ENCODE data around the gene INSIG1.

The INSIG1 gene

GRCh38 chr7:155297517-155298287 is at the start of gene INSIG1:
Gene INSIG1, plus strand, starts transcription at chr7:155297878. Its CDS starts 408 bp downstream, at chr7:155298286.
- peak; percentile 71 to 86 (median 76) for DNase-seq

- no peak for DNase-seq
Measured at GRCh38 chr7:155248366-155248756, 49.3 kb upstream of the INSIG1 start.

DNA sequence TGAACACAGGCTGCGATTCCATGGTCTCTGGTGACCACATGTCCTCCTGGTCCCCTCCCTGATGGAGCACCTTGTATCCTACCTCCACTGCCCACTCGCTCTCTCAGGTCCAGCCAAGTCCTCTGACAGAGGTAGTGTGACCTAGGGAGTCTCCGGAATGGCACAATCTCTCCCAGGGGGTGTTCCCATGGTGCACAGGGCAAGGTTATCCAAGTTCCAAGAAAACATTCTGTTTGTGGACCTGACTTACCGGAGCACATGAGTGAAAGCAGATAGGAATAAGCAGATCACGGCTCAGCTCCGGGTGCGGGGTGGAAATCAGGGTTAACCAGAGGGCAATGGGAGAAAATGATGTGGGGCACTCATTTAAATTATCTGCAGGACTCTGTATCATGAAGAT is 45.8 kb upstream of the INSIG1 start:
- no peak for DNase-seq

DNA sequence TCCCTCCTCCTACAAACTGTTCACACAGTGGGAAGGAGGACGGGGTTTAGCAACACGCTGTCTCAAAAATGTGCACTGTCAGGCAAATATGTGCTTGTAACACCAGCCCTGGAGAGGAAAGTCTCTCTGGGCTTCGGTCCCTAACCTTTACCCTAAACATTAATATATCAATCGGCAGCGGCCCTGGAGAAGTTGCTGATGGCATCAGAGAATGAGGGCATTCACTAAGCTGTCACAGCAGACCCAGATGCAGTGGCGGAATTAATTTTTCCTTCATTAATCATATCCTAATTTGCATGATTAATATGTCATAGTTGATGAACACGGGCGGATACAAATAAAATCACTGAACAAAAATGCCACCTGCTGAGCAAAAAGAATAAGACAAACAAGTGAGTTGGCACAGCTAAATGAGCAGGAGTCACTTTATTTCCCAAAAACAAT is 45.2 kb upstream of the INSIG1 start:
- DNase-seq, result no peak

DNA sequence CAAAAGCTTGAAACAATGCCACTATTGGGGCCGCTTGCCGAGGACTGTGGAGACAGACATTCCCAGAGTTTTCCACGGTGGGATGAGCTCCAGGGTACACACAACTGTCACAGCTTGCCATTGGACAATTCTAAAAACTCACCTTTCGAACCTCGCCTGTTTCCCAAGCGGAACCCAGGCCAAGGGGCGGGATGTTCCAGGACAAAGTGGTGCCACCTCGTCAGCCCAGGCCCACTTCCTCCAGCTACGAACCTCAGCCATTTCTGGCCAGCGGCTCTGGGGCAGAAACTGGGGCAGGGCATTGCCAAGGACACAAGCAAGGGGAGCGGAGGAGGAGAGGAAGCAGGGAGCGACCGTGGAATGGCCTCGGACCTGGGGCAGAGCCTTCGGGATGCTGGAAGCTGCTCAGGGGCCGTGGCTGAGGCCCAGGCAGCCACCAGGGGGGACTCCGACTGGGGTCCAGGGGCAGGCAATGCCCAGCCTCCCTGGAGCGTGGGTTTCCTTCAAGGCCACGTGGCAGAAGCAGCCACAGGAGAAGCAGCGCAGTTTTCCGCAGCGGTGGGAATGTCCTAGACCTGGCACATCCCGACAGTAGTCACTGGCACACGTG is 44.7 kb upstream of the INSIG1 start:
- no peak for DNase-seq

- DNase-seq, result no peak
Measured at GRCh38 chr7:155254018-155254417, 43.7 kb upstream of the INSIG1 start.

DNA sequence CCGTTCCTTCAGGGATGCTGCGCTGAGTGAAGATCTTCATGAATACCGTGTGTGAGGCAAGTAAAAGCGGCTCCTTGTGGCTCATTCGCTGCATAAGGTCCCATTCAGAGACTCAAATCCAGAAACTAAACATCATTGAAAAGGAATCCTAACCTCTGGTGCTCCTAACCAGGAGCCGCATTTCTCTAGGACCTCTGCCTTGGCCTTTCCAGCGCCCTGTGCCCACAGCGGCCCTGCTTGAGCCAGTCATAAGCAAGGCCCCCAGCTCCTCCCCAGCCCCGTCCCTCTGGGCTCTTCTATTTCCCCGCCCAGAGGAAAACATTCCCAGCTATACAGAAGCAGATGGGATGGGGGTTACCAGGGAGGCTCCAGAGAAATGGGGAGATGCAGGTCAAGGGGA is 42.6 kb upstream of the INSIG1 start:
- no peak for DNase-seq

GRCh38 chr7:155255621-155256020 is 42.1 kb upstream of the INSIG1 start:
- no peak for DNase-seq

GRCh38 chr7:155256081-155256760 is 41.5 kb upstream of the INSIG1 start:
- no peak for DNase-seq

- no peak for DNase-seq
Measured at GRCh38 chr7:155256761-155257481, 40.8 kb upstream of the INSIG1 start.

DNA sequence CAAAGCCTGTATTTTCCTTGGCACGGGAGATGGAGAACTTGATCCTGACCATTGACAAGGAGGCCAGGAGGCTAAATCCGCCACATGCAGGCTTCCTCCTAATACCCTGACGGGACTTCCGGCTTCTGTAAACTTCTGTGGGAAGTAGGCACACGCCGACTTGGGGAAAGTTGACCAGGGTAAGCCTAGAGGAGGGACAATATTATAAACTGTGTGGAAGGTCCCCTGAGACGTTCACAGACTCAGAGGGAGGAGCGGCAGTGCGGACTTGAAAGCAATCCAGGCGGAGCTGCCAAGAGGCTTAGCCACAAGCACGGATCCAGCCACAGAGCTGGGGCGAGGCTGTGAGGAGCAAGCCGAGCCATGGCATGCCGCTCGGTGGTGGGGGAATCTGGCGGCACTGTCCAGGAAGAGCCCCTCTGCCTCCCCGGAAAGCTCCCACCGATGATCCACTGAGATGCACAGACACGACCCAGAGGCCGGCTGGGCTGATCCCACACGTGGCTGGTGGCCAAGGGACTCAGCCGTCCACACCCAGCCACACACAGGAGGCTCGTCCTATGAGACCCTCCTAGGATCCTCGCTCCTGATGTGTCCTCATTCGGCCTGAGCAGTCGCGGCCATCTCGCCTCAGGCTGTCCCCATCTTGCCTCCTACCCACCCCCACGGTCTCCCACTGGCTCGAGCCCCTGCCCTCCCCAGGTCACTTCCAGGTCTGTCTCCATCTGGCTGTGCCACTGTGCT is 40.0 kb upstream of the INSIG1 start:
- no peak for DNase-seq

DNA sequence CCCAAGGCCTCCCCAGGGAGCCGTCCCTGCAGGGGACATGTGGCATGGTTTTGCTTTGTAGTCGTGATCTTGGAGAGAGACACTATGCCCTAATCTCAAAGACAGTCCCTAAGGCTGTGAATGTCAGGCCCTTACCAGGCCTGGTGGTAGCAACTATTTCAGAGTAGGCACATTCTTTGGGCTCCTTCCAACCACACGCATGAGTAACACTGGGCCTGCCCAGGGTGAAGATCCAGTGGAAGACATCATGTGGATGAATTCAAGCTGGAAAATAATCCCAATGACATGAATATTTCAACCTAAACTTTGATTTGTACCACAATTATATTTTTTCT is 39.5 kb upstream of the INSIG1 start:
- no peak for DNase-seq

- DNase-seq, result no peak
Measured at GRCh38 chr7:155259866-155260497, 37.7 kb upstream of the INSIG1 start.

DNA sequence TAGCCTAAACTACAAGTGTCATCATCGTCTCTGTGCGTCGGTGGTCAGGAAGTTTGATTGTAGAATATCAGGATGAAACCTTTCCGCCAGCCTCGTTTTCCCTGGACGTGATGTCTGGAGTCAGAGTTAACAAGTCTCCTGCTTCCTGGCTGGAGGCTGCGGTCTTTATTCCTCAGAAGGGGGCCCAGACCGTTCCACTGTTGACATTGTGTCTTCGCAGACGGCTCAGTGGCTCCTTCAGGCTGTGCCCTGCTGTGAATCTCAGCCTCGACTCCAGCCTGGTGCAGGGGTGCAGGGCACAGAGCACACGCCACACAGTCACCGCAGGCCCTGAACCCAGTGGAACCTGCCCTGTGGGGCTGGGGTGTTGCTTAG is 37.2 kb upstream of the INSIG1 start:
- DNase-seq, result no peak

GRCh38 chr7:155261031-155261985 is 36.4 kb upstream of the INSIG1 start:
- no peak for DNase-seq

GRCh38 chr7:155262031-155262430 is 35.6 kb upstream of the INSIG1 start:
- no peak for DNase-seq

GRCh38 chr7:155263051-155263450 is 34.6 kb upstream of the INSIG1 start:
- DNase-seq, result no peak

GRCh38 chr7:155263581-155264143 is 34.0 kb upstream of the INSIG1 start:
- no peak for DNase-seq

- DNase-seq, result no peak
Measured at GRCh38 chr7:155265144-155265543, 32.5 kb upstream of the INSIG1 start.

DNA sequence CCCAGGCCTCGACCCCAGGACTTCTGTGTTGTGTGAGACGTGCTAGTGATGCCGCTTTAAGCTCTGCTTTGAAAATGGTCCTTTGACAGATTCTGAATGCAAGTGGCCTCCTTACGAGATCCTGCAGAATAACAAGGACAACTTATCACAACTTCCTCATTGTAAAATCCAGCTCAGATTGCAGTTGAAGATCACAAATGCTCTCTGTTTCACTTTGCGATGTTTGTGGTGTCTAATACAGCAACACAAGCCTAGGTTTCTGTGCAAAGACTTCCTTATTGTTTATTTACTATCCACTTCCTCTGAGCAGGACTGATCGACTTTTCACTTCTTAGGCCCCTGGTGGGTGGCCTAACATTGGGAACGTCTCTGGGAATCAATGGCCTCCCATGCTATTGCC is 31.7 kb upstream of the INSIG1 start:
- no peak for DNase-seq

DNA sequence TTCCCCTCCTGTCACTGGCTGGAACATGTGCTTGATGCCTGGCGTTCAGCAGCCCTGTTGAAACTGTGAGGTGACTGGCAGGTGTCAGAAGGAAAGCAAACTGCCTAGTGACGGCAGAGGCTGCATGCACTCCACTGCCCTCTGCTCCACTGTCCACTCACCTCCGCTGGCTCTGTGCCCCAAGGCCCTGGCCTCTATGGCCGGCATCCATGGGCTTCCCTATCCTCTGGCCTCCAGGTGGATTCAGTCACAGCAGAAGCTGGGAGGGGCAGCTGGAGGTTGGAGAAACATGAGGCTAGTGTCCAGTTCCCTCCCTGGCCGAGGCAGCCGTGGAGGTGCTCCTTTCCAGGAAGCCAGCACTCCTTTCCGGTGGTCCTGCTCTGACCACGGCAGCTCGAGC is 31.2 kb upstream of the INSIG1 start:
- DNase-seq, result no peak
